Osteocyte (in vitro differentiated cells): ENCODE data around the gene FITM1. TPM values are rescaled to one million over a fixed set of nuclear protein-coding genes. Genes with fewer than 3 reads are reported as not detected.
"Not testable (repeated sequence)": the region's sequence is repeated elsewhere in the genome, so short reads cannot be mapped to it uniquely, and the experiment has no call there.

Source experiments
- DNase-seq: peaks from one replicate; pipeline ENCODE4 v3.0.0; 2021; ENCODE audit warnings: mixed read lengths; ENCODE audit not compliant: unreplicated experiment; ENCODE audit errors: extremely low spot score
- H3K27ac Mint-ChIP-seq: one replicate; pipeline ENCODE4 v1.8.0; 2021; ENCODE audit warnings: mild to moderate bottlenecking, mixed read lengths; ENCODE audit not compliant: unreplicated experiment
- H3K27me3 Mint-ChIP-seq: one replicate; pipeline ENCODE4 v1.8.0; 2021; ENCODE audit warnings: mixed read lengths; ENCODE audit not compliant: unreplicated experiment
- H3K36me3 Mint-ChIP-seq: one replicate; pipeline ENCODE4 v1.8.0; 2021; ENCODE audit warnings: mixed read lengths; ENCODE audit not compliant: unreplicated experiment
- H3K4me1 Mint-ChIP-seq: one replicate; pipeline ENCODE4 v1.8.0; 2021; ENCODE audit warnings: mixed read lengths; ENCODE audit not compliant: unreplicated experiment
- H3K4me3 Mint-ChIP-seq: one replicate; pipeline ENCODE4 v1.8.0; 2021; ENCODE audit warnings: mild to moderate bottlenecking, moderate library complexity, mixed read lengths; ENCODE audit not compliant: unreplicated experiment
- H3K9me3 Mint-ChIP-seq: one replicate; pipeline ENCODE4 v1.8.0; 2021; ENCODE audit warnings: mixed read lengths; ENCODE audit not compliant: unreplicated experiment
- total RNA-seq: library from RNA; stranded (reverse); gene quantifications from 2 replicates; pipeline ENCODE4 v1.2.1, GENCODE V29; 2021
- TF ChIP-seq, protein P1 (sequence below): fragments of 200-600 bp; sonication (generic); IDR thresholded peaks from 2 replicates; pipeline ENCODE4 v1.5.0; 2021; ENCODE audit warnings: antibody characterized with exemption, mild to moderate bottlenecking, moderate library complexity

FITM1 gene
- total RNA-seq, 1 donor from 2014 or later = 0.73 TPM

DNA sequence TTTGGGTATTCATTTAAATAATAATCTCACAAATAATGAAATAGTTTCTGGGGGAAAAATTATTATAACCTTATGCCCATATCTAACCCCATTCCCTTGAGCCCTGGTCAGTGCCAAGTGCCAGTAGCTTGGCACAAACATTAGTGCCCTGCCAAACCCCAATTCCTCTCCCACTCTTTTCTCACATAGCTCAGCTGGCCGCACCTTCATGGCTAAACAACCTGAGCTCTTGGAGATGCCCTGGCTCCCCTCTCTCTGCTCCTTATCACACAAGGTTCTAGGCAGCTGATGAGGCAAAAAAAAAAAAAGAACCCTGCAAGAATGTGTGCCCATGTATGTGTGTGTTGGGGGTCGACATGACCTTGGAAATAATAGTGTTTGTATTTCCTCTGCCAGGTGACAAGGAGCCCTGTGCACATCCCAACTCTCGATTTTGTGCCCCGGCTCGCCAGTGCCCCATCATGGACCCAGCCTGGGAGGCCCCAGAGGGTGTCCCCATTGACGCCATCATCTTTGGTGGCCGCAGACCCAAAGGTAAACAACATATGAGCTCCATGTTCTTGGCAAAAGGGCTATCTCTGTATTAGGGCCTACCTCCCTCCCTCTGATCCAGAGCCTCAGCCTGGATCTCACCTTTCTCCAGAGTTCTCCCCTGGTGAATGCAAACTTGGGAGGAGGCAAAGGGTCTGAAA, 28.0 kb upstream of the FITM1 start:
- no peak overlapping the region for H3K4me3 Mint-ChIP-seq
- no peak overlapping the region for H3K27ac Mint-ChIP-seq
- TF ChIP-seq, protein P1, sequence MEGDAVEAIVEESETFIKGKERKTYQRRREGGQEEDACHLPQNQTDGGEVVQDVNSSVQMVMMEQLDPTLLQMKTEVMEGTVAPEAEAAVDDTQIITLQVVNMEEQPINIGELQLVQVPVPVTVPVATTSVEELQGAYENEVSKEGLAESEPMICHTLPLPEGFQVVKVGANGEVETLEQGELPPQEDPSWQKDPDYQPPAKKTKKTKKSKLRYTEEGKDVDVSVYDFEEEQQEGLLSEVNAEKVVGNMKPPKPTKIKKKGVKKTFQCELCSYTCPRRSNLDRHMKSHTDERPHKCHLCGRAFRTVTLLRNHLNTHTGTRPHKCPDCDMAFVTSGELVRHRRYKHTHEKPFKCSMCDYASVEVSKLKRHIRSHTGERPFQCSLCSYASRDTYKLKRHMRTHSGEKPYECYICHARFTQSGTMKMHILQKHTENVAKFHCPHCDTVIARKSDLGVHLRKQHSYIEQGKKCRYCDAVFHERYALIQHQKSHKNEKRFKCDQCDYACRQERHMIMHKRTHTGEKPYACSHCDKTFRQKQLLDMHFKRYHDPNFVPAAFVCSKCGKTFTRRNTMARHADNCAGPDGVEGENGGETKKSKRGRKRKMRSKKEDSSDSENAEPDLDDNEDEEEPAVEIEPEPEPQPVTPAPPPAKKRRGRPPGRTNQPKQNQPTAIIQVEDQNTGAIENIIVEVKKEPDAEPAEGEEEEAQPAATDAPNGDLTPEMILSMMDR = no peak
- H3K36me3 Mint-ChIP-seq = peaks cover 34% of the 10 kb centered on the region
- H3K9me3 Mint-ChIP-seq = no peaks in the 10 kb centered on the region
- no peaks in the 10 kb centered on the region for H3K4me1 Mint-ChIP-seq
- no peak for DNase-seq
- H3K27me3 Mint-ChIP-seq = no peaks in the 10 kb centered on the region

DNA sequence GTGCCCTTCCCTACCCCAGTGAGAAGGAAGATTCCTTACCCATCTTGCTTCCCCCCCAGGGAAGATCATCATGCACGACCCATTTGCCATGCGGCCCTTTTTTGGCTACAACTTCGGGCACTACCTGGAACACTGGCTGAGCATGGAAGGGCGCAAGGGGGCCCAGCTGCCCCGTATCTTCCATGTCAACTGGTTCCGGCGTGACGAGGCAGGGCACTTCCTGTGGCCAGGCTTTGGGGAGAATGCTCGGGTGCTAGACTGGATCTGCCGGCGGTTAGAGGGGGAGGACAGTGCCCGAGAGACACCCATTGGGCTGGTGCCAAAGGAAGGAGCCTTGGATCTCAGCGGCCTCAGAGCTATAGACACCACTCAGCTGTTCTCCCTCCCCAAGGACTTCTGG, 27.0 kb upstream of the FITM1 start:
- H3K4me1 Mint-ChIP-seq = peaks cover under 1% of the 10 kb centered on the region
- H3K27ac Mint-ChIP-seq = no peak overlapping the region
- peaks cover 31% of the 10 kb centered on the region for H3K36me3 Mint-ChIP-seq
- TF ChIP-seq, protein P1 = no peak
- H3K27me3 Mint-ChIP-seq = no peaks in the 10 kb centered on the region
- DNase-seq = no peak
- H3K9me3 Mint-ChIP-seq = no peaks in the 10 kb centered on the region
- no peak overlapping the region for H3K4me3 Mint-ChIP-seq

DNA sequence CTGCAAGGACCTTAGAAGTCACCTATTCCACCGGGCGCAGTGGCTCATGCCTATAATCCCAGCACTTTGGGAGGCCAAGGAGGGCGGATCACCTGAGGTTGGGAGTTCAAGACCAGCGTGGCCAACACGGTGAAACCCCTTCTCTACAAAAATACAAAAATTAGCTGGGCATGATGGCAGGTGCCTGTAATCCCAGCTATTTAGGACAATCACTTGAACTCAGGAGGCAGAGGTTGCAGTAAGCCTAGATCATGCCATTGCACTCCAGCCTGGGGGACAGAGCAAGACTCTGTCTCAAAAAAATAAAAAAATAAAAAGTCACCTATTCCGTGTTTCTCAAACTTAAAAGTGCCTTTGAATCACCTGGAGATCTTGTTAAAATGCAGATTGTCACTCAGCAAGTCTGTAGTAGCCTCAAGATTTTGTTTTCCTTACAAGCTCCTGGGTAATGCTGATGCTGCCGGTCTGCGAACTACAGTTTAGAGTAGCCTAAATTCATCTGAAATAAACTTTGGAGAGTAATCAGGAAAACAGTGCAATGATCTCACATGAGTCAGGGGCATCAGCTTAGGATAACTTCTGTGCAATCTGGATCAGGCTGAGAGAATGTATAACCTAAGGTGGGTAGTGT, 24.7 kb upstream of the FITM1 start:
- H3K9me3 Mint-ChIP-seq, H3K4me3 Mint-ChIP-seq, DNase-seq, H3K27me3 Mint-ChIP-seq, H3K27ac Mint-ChIP-seq, H3K4me1 Mint-ChIP-seq: not testable (repeated sequence)
- peaks cover 19% of the 10 kb centered on the region for H3K36me3 Mint-ChIP-seq

DNA sequence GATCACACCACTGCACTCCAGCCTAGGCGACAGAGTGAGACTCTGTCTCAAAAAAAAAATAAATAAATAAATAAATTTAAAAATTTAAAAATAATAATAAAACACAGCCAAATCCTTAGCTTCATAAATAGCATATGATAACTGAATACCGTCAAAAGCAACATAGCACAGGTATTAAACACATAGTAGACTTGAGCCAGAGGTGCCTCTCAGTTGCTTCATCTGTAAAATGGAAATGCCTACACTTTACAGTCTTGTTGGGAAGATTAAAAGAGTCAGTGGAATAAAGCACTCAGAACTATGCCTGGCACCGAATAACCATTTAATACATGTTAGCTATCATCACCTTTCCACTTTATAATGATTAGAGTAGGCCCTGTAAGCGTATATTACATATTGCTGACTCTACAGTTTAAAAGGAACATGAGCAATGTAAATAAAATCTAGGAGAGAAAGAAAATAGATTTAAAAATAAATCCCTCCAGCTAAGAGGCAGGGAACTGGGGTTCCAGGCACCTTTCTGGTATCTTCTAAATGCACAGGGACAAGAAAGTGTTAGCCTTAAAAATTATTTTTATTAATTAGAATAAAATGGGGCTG, 23.7 kb upstream of the FITM1 start:
- Mint-ChIP-seq H3K9me3 (no peaks in the 10 kb centered on the region), H3K27ac (no peak overlapping the region), H3K4me1 (peaks cover 7% of the 10 kb centered on the region), H3K36me3 (peaks cover 16% of the 10 kb centered on the region), H3K27me3 (no peaks in the 10 kb centered on the region), H3K4me3 (no peak overlapping the region)
- TF ChIP-seq, protein P1 = no peak
- no peak for DNase-seq

DNA sequence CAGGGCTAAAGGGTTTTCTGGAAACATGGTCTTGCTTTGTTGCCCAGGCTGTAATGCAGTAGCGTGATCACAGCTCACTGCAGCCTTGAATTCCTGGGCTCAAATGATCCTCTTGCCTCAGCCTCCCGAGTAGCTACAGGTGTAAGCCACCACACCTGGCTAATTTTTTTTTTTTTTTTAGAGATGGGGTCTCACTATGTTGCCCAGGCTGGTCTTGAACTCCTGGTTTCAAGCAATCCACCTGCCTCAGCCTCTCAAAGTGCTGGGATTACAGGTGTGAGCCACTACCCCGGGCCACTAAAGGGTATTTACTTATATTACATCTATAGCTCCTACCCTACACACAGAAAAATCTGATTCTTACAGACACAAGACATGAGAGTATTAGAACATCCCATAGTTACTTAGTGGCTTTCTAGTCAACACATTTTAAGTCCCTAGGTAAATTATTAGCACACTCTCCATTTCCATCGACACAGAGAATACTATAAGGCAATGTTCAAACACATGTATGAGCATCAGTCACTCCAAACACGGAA, 22.1 kb upstream of the FITM1 start:
- peaks cover 9% of the 10 kb centered on the region for H3K4me1 Mint-ChIP-seq
- no peaks in the 10 kb centered on the region for H3K27me3 Mint-ChIP-seq
- H3K27ac Mint-ChIP-seq = peak overlapping the region; percentile 42
- no peak for DNase-seq
- peaks cover 11% of the 10 kb centered on the region for H3K36me3 Mint-ChIP-seq
- no peaks in the 10 kb centered on the region for H3K9me3 Mint-ChIP-seq
- TF ChIP-seq, protein P1 = no peak
- H3K4me3 Mint-ChIP-seq = no peak overlapping the region
